Muscle of leg (tissue), 11 donors: ENCODE results near the gene SYNE4. TPM values are rescaled to one million over a fixed set of nuclear protein-coding genes. Genes with fewer than 3 reads are reported as not detected.
"Not testable (repeated sequence)": the region's sequence is repeated elsewhere in the genome, so short reads cannot be mapped to it uniquely, and the experiment has no call there.

Experiments
- DNase-seq: peaks from one replicate; pipeline ENCODE4 v3.0.0; 2013
- H3K27ac ChIP-seq: one replicate; pipeline ENCODE4 v1.5.1; 2013; ENCODE audit warnings: mild to moderate bottlenecking, low read length, control low read depth
- H3K27me3 ChIP-seq: one replicate; pipeline ENCODE4 v1.6.1; 2013; ENCODE audit warnings: low read length; ENCODE audit not compliant: control insufficient read depth, insufficient read depth
- H3K36me3 ChIP-seq: one replicate; pipeline ENCODE4 v1.6.1; 2013; ENCODE audit warnings: low read length; ENCODE audit not compliant: control insufficient read depth, insufficient read depth
- H3K4me1 ChIP-seq: one replicate; pipeline ENCODE4 v1.6.1; 2013; ENCODE audit warnings: low read length; ENCODE audit not compliant: control insufficient read depth, insufficient read depth
- H3K4me3 ChIP-seq: one replicate; pipeline ENCODE4 v1.5.1; 2013; ENCODE audit warnings: low read length, control low read depth
- H3K9me3 ChIP-seq: replicated peaks from 2 replicates; pipeline ENCODE4 v1.6.1; 2013; ENCODE audit warnings: low read depth, low read length; ENCODE audit not compliant: control insufficient read depth
- WGBS: methylation state at CpG from one replicate; pipeline ENCODE4 v1.1.5; 2013; ENCODE audit warnings: missing lambda C conversion rate; ENCODE audit not compliant: insufficient coverage; 5-methylcytosine and 5-hydroxymethylcytosine counted together
- polyA plus RNA-seq, 8 donors: library from polyadenylated mRNA; unstranded; fragments of 120-200 nt; gene quantifications; one replicate each; pipeline versions ENCODE4 v1.2.1 to v1.2.3, GENCODE V29; 2013; ENCODE audit warnings: inconsistent platforms in 1 of 8, low replicate concordance in 1 of 8; ENCODE audit not compliant: insufficient read length in 8 of 8, insufficient read depth in 1 of 8
- total RNA-seq: library from RNA; stranded (reverse); fragments of 120-200 nt; gene quantifications from one replicate; pipeline ENCODE4 v1.2.4, GENCODE V29; 2013

Gene SYNE4
- total and polyA plus RNA-seq, 9 donors, result 0.11 to 1.2 (median 0.39) TPM

DNA sequence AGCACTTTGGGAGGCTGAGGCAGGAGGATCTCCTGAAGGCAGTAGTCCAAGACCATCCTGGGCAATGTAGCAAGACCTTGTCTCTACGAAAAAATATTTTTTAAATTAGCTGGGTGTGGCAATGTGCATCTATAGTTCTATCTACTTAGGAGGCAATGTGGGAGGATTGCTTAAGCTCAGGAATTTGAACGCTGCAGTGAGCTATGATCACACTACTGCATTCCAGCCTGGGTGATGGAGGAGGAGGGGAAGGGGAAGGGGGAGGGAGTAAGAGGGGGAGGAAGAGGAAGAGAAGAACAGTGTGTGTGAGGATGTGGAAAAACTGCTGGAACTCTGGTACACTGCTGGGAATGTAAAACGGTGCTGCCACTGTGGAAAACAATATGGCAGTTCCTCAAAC is 33.2 kb upstream of the SYNE4 start:
- DNase-seq, result no peak
- no peak overlapping the region for H3K27ac ChIP-seq
- no peak overlapping the region for H3K4me3 ChIP-seq
- H3K4me1 ChIP-seq, result no peaks in the 10 kb centered on the region
- H3K27me3 ChIP-seq, result no peaks in the 10 kb centered on the region
- H3K36me3 ChIP-seq, result peaks cover 6% of the 10 kb centered on the region
- H3K9me3 ChIP-seq, result no peaks in the 10 kb centered on the region
- 33% methylated on average over 2 of the region's 3 CpGs for WGBS

DNA sequence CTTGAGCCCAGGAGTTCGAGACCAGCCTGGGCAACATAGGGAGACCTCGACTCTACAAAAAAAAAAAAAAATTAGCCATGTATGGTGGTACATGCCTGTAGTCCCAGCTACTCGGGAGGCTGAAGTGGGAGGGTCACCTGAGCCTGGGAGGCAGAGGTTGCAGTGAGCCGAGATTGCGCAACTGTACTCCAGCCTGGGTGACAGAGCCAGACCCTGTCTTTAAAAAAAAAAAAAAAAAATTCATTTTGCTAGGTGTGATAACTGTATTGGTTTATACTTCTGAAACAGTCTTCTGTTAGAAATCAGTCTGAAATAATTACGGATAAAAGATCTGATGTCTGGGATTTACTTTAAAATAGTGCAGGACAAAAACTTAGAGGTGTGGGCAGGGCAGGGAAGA is 32.5 kb upstream of the SYNE4 start:
- not testable (repeated sequence) for H3K36me3 ChIP-seq, H3K27me3 ChIP-seq, H3K9me3 ChIP-seq, H3K4me3 ChIP-seq, DNase-seq, H3K4me1 ChIP-seq, H3K27ac ChIP-seq
- 100% methylated on average over 3 of the region's 6 CpGs for WGBS

DNA sequence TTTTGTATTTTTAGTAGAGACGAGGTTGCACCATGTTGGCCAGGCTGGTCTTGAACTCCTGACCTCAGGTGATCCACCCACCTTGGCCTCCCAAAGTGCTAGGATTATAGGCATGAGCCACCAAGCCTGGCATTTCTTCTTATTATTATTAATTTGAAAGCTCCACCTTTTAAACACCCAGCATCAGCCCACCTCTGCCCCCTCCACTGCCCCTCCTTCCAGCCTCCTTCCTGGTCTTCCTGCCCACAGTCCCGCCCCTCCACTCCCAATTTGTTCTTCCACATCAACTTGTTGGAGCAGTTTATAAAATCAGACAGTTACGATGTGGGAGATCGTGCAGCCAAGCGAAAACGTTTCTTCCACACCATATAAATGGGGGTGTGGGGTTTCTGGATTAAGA is 31.9 kb upstream of the SYNE4 start:
- peaks cover 6% of the 10 kb centered on the region for H3K36me3 ChIP-seq
- H3K9me3 ChIP-seq, result no peaks in the 10 kb centered on the region
- no peaks in the 10 kb centered on the region for H3K27me3 ChIP-seq
- H3K4me1 ChIP-seq, result no peaks in the 10 kb centered on the region
- WGBS, result no CpG with 5 or more reads among the region's 6 CpGs
- no peak overlapping the region for H3K4me3 ChIP-seq
- no peak overlapping the region for H3K27ac ChIP-seq
- no peak for DNase-seq

DNA sequence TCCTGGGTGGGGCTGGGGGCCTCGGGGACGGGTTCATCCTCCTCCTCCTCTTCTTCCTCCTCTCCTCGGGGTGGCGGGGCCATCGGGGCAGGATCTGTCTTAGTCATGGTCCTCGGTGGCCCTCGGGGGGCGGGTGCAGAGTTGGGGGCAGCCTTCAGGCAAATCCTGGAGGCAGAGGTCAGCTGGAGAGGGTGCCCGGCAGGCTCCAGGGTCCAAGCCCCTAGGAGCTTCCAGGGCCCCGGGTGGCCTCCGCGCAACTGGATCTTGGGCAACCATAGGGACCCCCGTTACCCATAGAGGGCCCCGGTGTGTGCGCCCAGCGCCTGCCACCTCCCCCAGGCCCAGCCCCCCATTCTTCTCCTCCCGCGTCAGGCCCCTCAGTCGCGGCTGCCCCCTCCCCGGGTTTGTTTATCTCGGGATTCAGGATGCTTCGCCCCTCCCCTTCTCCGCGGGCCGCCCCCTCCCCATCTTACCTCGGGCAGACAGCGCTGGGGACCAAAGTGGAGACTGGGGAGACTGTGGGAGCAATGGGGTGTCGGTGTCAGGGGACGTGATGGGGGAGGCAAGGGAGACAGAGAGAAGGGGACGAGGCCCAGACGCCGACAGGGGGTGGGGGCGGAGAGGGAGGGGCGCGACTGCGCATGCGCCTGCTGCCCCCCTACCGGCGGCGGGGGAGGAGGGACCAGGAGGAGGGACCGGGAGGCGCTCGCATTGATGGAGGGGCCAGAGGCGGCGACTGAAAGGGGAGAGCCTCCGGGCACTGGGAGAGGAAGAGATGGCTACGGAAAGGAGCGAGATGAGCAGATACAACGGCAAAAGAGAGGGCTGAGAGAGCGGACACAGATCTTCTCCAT is 23.9 kb upstream of the SYNE4 start, which contains the start of gene CLIP3:
CLIP3 (minus strand) TSS at position 623 of the 854 bp plus-strand sequence; CDS start at position 107, 516 bp downstream.
- under 1% methylated on average over 31 of the region's 51 CpGs for WGBS
- peaks cover 15% of the 10 kb centered on the region for H3K4me1 ChIP-seq
- DNase-seq, result peak; percentile 90
- no peaks in the 10 kb centered on the region for H3K9me3 ChIP-seq
- no peaks in the 10 kb centered on the region for H3K27me3 ChIP-seq
- peaks cover 6% of the 10 kb centered on the region for H3K36me3 ChIP-seq
- H3K27ac ChIP-seq, result no peak within 1 kb of the TSS
- H3K4me3 ChIP-seq, result peak within 1 kb of the TSS; percentile 79

DNA sequence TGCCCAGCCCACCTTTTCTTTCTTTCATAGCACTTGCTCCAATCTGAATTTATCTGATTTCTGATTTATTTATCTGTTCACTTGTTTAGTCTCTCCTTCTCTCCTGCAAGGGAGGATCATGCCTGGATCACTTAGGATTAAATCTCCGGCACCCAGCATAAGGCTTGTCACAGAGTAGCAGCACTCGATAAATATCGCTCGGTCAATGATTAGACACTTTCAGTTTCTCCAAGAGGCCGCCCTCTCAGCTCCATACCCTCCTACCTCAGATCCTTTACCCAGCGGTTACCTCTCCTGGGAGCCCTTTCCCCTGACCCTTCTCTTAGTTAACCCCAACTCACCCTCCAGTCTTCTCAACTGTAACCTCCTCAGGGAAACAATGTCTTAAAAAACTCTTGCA is 22.7 kb upstream of the SYNE4 start:
- no peak for DNase-seq
- 74% methylated on average over 6 of the region's 6 CpGs for WGBS

DNA sequence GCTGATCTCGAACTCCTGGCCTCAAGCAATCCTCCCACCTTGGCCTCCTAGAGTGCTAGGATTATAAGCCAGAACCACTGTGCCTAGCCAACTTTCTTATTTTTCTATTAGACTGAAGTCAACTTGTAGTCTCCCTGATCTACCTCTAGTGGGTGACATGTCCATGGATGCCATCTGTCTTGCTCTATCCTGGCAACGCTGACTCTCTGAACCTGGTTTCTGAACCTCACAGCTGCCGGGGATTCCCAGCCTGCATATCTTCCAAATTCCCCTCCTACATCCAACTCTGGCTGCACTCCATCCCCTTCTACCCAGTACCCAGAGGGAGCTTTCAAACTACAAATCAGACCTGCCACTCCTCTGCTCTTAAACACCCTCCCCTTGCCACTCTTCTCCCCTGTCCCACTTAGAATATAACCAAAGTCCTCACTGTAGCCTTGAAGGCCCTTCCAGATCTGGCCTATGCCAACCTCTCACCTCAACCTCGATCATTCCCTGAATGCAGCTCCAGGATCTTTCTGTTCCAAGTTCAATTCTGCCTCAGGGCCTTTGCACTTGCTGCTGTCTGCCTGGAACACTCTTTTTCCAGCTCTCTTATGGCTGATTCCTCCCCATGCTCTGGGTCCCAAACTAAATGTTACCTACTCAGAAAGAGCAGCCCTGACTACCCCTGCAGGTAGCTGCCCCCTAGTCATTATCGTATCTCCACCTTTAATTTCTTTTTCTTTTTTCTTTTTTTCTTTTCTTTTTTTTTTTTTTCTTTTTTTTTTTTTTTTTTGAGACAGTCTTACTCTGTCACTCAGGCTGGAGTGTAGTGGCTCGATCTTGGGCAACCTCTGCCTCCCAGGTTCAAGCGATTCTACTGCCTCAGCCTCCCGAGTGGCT is 21.9 kb upstream of the SYNE4 start:
- WGBS, result 72% methylated on average over 4 of the region's 8 CpGs
- Histone ChIP-seq H3K9me3 (no peaks in the 10 kb centered on the region), H3K36me3 (peaks cover 23% of the 10 kb centered on the region), H3K4me3 (no peak overlapping the region), H3K4me1 (peaks cover 15% of the 10 kb centered on the region), H3K27me3 (no peaks in the 10 kb centered on the region), H3K27ac (no peak overlapping the region)
- DNase-seq, result peak; percentile 54

More for the DNA sequence above, 22.7 kb upstream of the SYNE4 start:
- Histone ChIP-seq H3K9me3 (no peaks in the 10 kb centered on the region), H3K4me1 (peaks cover 15% of the 10 kb centered on the region), H3K27me3 (no peaks in the 10 kb centered on the region), H3K36me3 (peaks cover 18% of the 10 kb centered on the region), H3K27ac (no peak overlapping the region), H3K4me3 (no peak overlapping the region)

DNA sequence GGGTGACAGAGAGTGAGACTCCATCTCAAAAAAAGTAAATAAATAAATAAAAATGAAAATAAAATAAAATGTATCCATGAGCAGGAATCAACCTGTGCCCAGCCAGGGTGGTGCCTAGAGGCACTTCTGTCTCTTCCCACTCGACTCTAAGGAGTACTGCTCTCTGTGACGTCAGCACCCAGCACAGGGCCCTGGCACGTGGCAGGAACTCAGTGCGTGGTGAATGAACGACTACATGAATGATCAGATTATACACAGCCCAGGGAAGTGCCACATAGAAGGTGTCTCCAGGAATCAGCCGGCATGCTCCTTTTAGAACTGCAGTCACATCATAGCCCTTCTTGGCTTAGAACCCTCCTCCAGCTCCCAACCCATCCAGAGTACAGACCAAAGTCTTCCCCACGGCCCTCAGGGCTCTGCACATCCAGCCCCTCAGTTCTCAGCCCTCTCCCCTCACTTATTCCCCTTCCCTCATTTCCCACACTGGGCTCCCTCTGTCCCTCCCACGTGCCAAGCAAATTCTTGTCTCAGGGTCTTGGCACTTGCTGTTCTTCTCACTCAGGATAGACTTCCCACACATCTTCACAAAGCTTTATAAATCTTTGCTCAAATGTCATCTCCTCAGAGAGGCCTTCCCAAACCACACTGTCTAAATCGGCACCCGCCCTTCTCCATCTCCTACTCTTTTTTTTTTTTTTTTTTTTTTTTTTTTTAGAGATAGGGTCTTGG is 19.9 kb upstream of the SYNE4 start:
- Histone ChIP-seq H3K27me3 (no peaks in the 10 kb centered on the region), H3K9me3 (no peaks in the 10 kb centered on the region), H3K27ac (no peak overlapping the region), H3K4me1 (peaks cover 15% of the 10 kb centered on the region), H3K36me3 (peaks cover 31% of the 10 kb centered on the region), H3K4me3 (no peak overlapping the region)
- WGBS, result 80% methylated on average over 8 of the region's 10 CpGs
- no peak for DNase-seq

DNA sequence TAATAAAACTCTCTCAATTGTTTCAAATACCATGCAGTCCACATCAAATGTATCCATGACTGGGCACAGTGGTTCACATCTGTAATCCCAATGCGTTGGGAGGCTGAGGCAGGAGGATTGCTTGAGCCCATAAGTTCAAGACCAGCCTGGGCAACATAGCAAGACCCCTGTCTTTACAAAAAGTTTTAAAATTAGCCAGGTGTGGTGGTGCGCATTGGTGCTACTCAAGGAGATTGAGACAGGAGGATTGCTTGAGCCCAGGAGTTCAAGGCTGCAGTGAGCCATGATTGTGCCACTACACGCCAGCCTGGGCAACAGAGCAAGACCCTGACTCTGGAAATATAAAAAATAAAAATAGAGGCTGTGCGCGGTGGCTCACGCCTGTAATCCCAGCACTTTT is 19.1 kb upstream of the SYNE4 start:
- whole genome bisulfite sequencing, result 100% methylated on average over 5 of the region's 6 CpGs
- H3K4me1 ChIP-seq, result peaks cover 10% of the 10 kb centered on the region
- no peak overlapping the region for H3K27ac ChIP-seq
- H3K4me3 ChIP-seq, result no peak overlapping the region
- H3K27me3 ChIP-seq, result no peaks in the 10 kb centered on the region
- no peak for DNase-seq
- peaks cover 36% of the 10 kb centered on the region for H3K36me3 ChIP-seq
- H3K9me3 ChIP-seq, result no peaks in the 10 kb centered on the region

DNA sequence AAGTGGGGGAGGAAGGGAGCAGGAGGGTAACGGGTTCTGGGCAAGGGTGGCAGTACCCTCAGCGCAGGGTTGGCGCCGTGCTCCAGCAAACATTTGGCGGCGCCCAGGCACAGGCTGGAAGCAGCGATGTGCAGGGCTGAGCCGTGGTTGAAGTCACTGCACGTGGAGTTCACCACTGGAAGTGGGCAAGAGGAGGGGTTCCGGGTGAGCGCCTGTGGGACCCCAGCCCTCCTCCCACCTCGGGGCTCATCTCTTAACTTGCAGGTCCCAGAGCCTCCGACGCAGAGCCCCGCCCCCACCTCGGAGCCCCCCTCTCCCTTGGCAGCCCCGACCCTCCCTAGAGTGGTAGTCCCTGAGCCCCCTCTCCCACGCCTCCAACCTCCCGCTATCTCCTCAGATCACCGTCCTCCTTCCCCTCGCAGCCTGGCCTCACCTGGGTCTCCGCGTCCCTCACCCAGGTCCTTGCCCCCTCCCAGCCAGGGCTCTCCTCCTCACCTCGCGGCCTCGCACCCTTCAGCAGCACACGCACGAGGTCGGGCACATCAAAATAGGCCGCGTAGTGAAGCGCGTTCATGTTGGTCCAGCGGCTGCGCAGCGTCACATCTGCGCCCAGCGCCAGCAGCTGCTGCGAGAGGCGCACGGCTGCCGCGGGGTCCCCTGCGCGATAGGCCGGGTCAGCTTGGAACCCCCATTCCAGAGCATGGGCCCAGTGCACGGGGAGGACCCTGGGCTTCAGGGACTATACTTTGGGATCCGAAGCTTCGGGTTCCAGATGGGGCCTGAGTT is 17.7 kb upstream of the SYNE4 start:
- no peak overlapping the region for H3K27ac ChIP-seq
- no peaks in the 10 kb centered on the region for H3K9me3 ChIP-seq
- no peak for DNase-seq
- WGBS, result 92% methylated on average over 37 of the region's 49 CpGs
- no peak overlapping the region for H3K4me3 ChIP-seq
- H3K4me1 ChIP-seq, result peaks cover 6% of the 10 kb centered on the region
- peaks cover 41% of the 10 kb centered on the region for H3K36me3 ChIP-seq
- H3K27me3 ChIP-seq, result no peaks in the 10 kb centered on the region
